ENCODE data around the gene EVA1C. TPM values are rescaled to one million over a fixed set of nuclear protein-coding genes. Genes with fewer than 3 reads are reported as not detected.
A peak's percentile ranks its signal among the peaks of the same experiment; 100 is the strongest.
"Not testable (repeated sequence)": the region's sequence is repeated elsewhere in the genome, so short reads cannot be mapped to it uniquely, and the experiment has no call there.

EVA1C gene
- polyA plus RNA-seq, 1 donor: 2.4 TPM

DNA sequence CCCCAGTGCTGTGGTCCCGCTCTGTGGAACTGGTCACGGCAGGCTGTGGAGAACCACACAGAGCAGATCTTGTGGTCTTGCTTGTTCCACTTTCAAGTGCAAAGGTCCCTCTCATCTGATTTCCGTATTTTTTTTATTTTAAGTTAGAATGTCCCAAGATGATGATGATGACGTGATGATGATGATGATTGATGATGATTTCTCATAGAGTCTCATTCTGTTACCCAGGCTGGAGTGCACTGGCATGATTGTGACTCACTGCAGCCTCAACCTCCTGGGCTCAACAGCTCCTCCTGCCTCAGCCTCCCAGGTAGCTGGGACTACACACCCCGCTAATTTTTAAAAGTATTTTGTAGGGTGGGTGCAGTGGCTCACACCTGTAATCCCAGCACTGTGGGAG, 12.2 kb downstream of the EVA1C start:
- no peak for DNase-seq

DNA sequence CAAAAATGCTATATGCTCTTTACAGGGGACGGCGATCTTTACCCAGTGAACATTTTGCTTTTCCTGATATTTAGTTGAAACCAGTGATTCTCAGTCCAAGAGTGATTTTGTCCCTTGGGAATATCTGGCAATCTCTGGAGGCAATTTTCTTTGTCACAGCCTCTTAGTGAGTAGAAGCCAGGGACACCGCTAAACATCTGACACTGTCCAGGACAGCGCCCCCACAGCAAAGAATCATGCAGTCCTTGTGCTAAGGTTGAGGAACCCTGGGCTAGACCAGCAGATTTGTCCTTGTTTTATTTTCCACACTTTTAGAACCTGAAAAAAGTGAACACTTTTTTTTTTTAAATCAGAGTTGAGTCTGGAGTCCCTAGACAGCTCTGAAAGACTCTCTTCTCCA, 13.1 kb downstream of the EVA1C start:
- DNase-seq: no peak

DNA sequence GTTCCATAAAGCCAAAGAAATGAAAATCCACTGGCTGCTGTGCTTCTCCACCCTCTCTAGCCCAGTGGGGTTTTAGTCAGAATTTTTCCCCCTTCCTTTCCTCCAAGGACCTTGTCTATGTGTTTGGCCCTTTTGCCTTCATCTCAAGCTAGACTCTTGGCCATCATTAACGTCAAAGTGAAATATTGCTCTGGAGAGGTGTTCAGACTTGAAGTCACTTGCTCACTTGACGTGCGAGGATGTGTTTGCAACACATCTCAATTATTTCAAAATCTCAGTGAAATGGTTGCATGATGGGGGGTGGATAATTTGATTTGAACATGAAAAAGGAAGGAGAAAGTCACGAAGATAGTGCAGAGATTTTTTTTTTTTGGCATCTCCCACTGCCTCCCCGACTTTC, 13.6 kb downstream of the EVA1C start:
- DNase-seq: no peak

DNA sequence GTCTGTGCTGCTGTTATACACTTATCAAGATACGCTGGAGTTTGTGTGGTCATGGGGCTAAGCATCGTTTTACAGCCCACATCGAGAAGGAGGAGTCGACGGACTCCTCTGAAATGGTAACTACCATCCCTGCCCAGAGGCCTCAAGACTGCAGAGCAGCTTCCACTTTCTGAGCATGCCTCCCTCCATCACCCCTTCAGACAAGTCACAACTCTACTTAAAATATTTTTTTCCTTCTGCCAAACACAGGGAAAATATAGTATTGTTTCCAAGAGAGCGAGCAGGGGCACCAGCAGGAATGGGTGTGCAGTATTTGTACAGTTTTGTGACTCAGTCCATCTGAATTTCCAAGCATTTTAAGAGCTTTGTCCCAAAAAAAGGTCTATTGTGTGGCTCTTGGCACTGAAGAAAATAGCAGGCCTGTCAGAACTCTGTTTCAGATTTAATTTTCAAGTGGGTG, 14.1 kb downstream of the EVA1C start:
- DNase-seq: no peak

DNA sequence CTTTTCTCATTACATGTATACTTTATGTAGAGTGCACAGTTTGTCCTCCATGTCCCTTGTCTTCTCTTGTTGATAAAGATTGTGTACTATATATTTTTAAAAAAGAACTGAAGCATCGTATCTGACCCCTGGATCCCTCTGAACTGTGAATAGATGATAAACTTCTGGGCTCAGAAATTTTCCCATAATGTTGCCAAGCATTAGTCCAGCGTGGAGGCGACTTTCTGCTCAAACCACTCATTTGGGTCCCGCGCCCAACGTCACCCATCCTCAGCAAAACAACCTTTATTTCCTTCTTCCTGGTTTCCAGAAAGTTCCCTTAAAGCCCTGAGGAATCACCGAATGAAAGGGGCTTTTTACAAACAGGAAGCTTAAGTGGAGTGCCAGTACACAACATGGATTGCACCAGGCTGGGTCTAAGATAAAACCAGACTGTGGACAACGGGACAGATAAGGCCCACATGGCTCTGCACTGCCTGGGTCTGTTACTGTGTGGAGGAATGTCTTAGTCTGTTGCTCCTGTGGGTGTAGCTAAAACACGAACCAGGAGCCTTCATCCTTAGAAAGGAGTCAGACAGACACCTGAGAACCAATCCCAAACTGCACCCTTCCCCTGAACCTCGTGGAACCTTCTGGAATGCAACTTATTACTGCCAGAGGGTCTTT, 15.6 kb downstream of the EVA1C start:
- DNase-seq: no peak

DNA sequence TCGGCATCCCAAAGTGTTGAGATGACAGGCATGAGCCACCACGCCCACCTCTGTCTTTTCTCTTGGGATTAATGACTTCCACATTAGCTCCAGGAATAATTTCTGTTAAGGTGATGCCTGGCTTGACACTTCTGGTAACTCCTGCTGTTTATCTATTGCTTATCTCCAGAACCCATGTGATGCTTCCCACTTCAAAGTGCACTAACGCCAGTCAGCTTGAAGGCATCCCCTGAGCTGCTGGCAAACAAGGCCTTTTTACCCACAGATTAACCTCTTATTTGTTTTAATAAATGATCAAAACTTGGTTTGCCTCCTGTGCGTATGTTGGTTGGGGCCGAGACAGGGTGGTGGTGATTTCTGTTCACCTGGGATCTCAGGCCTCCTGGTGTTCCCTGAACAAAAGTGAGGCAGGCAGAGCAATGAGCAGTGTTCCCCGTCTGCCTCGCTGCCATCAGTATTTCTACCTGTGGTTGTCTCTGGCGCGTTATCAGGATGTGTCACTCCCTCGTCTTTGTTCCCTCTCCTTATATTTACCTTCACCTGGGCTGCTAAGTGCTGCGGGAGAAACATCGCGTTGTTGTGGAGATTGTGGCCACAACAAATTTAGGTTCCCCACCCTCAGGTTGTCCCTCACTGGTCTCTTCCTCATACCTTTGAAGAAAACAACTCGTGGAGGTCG, 20.6 kb downstream of the EVA1C start:
- not testable (repeated sequence) for DNase-seq

DNA sequence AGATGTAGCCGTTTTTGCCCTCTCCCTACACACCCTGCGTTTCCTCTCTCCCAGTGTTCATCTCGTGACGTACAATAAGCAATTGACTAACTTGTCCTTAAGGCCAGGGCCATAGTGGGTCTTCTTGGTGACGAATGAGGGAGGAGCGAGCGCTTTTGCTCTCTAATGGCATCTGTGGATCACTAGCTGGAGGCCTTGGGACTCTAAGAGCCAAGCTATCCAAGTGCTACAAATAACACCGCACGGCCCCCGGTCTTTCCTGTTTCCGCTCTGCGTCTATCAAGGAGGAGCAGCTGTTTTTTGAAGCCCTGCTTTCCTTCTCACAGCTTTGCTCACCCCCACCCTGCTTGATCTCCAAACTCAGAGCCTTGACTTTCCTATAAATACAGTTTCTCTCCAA, 25.2 kb downstream of the EVA1C start:
- no peak for DNase-seq

DNA sequence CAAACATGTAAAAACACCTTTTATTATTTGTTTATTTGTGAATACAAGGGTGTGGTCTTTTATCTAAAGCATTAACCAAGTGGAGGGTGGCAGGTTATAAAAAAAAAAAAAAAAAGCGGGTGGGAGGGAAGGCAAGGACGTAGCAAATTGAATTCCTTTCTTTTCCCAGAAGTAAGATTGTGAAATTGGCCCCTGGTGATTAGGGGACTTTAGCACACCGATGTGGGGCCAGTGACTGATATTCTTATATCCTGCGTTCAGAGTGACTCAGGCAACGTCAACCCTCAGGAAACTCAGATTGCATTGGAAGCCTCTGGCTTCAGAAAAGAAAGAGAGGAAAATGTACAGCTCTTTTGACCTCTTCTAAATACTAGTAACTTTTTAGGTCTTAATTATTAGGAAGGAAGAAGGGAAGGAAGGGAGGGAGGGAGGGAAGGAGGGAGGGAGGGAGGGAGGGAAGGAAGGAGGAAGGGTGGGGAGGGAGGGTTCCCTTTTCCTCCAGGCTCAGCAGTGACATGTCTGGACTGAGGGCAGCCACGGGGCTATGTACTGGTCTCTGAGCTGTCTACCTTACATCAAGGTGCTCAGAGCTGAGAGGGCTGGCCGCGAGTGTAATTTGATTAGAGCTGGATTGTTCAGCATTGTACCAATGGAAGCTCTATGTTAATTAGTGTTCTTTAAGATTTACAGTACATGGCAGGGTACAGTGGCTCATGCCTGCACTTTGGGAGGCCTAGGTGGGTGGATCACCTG, 30.2 kb downstream of the EVA1C start:
- DNase-seq: no peak

DNA sequence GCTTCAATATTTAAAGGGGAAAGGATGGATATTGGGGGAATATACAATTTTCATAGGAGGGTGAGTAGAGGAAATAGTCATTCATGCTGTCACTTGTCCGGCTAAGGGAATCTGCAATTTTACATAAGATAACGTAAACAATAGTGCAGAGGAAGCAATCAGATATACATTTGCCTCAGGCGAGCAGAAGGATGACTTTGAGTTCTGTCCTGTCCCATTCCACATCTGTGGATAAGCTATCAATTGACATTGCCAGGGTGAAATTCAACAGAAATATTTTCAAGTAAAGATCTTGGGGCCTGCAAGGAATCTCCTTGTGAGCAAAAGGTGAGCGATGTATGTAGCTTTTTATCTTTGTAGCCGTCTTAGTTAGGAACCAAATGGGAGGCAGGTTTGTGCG, 32.6 kb downstream of the EVA1C start:
- no peak for DNase-seq

DNA sequence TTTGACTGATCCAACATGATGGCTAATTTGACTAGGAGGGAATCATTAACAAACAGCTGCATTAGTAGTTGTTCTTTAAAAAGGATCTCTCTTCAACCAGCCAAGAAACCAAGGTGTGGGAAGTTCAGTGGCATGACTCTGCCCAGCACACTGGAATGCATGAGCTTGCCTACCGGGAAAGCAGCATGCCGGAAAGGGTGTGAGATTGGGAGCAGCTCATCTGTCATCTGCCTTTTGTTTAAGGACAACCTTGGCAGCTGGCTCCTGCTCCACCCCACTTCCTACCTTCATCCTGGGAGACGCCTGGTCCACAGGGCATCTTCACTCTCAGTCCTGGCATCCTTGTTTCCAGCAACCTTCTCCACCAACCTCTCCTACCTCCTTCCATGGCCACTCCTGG, 33.9 kb downstream of the EVA1C start:
- DNase-seq: not testable (repeated sequence)

DNA sequence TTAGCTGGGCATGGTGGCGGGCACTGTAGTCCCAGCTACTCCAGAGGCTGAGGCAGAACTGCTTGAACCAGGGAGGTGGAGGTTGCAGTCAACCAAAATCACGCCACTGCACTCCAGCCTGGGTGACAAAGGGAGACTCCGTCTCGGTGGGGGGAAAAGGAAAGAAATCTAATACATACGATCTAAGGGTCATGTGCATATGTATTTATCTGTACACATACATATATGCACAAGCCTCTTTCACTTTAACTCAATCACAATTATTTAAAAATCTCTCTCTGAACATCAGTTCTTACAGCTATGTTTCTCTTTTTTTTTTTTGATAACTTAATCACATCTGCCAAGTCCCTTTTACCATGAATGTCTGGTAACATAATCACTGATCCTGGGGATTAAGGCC, 34.7 kb downstream of the EVA1C start:
- no peak for DNase-seq

DNA sequence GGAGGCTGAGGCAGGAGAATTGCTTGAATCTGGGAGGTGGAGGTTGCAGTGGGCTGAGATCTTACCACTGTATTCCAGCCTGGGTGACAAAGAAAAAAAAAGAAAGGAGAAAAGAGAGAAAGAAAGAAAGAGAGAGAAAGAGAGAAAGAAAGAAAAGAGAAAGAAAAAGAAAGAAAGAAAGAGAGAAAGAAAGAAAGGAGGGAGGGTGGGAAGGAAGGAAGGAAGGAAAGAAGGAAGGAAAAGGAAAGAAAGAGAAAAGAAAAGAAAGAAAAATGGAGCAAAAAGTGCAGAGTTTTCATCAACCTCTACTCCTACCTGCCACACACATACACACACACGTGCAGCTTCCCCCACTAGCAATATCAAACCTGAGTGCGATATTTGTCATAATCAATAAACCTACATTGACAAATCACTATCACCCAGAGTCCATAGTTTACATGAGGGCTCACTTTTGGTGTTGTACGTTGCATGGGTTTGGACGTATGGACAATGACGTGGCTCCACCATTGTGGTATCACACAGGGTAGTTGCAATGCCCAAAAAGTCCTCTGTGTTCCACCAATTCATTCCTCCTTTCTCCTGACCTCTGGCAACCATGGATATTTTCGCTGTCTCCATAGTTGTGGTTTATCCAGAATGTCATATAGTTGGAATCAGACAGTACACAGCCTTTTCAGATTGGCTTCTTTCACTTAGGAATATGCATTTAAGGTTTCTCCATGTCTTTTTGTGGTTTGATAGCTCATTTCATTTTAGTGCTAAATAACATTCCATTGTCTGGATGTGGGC, 36.5 kb downstream of the EVA1C start:
- no peak for DNase-seq

DNA sequence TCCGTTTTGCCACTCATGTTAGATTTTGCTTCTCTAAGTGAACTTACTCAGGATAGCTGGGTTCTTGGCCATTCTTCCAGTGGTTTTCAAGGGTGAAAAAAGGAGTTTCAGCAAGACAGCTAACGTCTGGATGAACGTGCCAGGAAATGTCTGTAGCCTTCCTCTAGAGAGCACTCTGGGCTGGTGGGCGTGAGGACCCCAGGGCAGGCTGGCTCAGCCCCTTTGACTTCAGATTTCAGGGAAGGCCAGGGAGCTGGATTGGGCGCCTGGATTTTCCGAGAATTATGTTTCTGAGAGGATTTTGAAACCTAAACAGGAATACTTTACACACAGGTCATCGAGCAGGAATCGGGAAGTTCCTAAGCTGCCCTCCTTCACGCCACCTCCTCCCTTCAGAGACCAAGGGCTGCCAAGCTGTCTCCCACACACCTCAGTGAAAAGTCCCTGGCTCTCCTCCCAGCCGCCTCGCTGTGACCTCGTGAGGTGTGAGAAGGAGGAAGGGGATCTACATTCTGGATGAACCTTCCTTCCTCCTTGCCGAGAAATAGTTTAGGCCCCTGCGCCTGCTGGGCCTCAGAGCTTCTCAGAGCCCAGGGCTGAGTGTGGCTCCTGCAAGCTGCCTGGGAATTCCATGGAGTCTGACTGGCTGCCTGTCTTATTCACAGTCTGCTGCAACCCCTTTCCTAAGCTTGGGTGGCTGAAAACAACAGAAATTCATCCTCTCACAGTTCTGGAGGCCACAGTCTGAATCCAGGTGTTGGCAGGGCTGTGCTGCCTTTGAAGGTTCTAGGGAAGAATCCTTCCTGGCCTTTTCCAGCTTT, 38.6 kb downstream of the EVA1C start:
- DNase-seq: not testable (repeated sequence)

DNA sequence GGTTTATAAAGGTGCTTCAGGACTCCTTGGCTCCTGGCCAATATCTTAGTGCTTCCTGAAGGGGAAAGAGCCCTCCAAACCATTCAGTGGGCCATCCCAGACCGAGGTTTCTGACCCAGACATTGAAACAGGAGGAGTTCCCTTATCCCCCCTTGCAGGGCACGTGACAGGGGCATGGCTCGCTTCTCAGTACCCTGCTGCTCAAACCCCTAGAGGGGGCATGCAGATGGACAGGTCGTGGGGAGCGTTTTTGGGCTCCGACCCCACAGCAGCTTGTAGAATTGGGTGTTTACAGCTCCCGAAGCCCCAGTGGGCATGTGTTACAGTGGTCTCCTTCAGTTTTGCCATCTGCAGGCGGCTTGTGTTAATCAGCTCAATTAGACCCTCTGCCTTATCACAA, 39.7 kb downstream of the EVA1C start:
- not testable (repeated sequence) for DNase-seq

DNA sequence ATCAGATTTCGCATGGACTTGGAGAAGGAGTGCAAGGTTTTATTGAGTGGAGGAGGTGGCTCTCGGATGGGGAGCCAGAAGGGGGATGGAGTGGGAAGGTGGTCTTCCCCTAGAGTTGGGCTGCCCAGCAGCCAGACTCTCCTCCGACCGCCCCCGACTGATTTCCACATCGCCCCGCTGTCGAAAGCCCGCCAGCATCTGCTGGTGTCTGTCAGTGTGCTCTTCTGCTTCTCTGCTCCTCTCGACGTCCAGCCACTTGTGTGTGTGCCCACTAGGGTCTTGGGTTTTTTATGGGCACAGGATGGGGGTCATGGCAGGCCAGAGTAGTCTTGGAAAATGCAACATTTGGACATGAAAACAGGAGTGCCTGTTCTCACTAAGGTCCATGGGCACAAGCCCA, 40.1 kb downstream of the EVA1C start:
- DNase-seq: no peak

DNA sequence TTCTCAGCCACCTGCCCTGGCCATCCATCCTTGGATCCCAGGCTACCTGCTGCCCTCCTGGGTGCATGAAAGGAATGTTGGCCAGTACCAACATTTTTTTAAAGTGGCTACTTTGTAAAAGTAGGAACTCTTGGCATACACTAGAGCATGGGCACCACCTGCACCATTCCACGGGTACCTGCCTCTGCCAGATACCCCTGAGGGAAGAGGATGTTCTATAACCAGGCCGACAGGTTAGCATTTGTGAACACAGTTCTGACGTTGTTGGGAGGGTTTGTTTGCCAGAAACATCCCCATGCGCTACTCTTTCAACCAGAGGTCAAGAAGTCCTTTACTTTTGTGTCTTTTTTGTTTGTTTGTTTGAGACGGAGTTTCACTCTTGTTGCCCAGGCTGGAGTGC, 43.0 kb downstream of the EVA1C start:
- no peak for DNase-seq

DNA sequence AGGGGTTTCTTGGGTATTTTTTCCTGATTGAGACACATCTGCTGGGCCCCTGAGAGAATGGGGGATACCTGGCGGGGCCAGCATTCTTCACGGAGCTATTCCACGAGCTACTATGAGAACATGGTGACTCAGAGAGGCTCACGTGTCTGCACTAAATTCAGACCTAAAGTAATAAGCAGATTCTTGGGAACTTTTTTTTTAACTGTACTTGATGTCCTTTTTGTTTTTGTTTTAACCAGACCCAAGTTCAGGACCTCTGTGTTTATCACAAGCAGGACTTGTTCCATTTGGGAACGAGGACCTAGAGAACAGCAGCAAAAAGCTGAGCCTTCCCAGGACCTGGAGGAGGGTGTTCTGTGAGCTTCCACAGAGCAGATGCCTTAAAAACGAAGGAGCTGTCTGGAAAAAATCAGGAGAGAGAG, 44.0 kb downstream of the EVA1C start:
- DNase-seq: no peak

DNA sequence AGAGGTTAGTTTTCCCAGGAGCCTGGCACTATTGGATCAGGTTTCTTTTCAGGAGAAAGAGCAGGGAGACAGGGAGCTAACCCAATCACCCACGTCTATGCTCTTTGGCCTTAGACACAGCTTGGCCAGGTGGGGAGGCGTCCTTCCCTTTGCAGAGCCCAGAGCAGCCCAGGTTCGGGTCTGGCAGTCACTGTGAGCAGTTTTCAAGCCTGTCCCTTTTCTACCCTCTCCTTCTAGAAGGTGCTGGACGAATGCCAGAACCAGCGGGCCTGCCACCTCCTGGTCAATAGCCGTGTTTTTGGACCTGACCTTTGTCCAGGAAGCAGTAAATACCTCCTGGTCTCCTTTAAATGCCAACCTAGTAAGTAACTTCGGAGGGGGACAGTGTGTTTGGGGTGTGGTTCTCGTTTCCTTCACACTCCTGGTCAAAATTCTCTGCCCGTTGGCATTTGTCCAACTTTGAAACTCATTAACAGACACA, 44.9 kb downstream of the EVA1C start:
- DNase-seq: peak; percentile 27

DNA sequence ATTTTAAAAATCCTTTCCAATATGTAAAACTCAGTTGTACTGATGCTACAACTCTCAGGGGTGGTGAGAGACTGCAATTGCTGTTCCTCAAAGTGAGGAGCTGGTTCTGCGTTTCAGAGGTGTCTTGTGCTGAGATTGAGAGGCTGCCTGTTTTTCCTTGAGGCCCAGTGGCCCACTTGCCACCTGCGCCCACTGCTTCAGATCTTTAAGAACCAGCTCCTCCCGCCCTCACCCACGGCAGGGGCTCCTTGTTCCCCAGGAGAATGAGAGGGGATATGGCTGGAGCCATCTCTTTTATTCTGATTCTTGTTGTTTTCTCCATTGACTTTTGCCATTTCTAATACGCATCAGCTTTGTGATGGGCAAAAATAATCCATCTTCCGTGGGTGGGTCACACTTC, 45.5 kb downstream of the EVA1C start:
- no peak for DNase-seq

DNA sequence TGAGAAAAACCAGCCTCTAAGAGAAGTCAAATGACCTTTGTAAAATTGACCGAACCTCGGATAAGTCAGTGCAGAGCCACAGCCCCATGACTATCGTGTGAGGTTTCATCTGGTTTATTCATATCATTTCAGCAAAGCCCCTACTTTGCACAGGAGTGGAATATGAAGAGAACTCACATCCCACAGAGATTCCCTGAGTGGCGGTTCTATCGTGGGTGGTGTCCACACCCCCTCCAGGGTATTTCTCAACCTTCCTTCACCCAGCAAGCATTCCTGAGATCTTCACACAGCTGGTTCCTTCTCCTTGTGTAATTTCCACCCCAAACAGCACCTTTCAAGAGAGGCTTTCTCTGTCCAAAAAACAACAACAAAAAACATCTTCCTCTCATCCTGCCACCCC, 47.5 kb downstream of the EVA1C start:
- DNase-seq: no peak

DNA sequence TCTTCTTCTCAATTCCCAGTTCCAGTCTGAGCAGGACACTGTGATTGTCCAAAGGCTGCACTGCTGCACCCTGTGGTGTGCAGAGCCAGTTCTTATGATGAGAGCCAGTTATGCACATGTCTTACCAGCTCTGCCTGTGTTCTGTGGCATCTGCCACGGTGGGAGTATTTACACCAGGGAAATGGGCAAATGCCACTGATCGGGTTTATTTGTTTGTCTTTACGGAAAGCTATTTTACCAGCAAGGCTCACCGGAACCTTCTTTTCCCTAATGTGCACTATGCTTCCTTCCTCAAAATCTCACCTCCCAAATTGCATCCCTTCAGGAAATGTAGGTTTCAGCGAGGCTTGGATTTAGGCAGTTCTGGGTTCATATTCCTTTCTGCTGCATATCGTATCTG, 49.0 kb downstream of the EVA1C start:
- no peak for DNase-seq
